K562 (cell line): ENCODE data around the gene POLD4. TPM values are rescaled to one million over a fixed set of nuclear protein-coding genes. Genes with fewer than 3 reads are reported as not detected.

ENCODE experiments used
- ARID1B ChIP-seq: fragments of 450-650 bp; IDR thresholded peaks from 2 replicates; pipeline ENCODE4 v1.6.1; 2016; ENCODE audit warnings: antibody characterized with exemption, mild to moderate bottlenecking, inconsistent platforms
- CBFA2T3 ChIP-seq: fragments of 450-650 bp; IDR thresholded peaks from 2 replicates; pipeline ENCODE4 v1.6.1; 2017
- CCAR2 ChIP-seq: fragments of 200-400 bp; formaldehyde crosslinking; IDR thresholded peaks from 2 replicates; pipeline ENCODE4 v1.6.1; 2017; ENCODE audit warnings: mild to moderate bottlenecking, low read depth, low read length
- HMG20A ChIP-seq: fragments of 450-650 bp; formaldehyde crosslinking; conservative IDR thresholded peaks from 2 replicates; pipeline ENCODE4 v1.4.0; 2020; ENCODE audit warnings: mild to moderate bottlenecking, mixed read lengths
- HSF4 ChIP-seq: fragments of 250-450 bp; sonication (Bioruptor Pico); IDR thresholded peaks from 2 replicates; pipeline ENCODE4 v2.1.2; 2022; ENCODE audit warnings: mild to moderate bottlenecking, moderate library complexity, borderline replicate concordance
- KLF6 ChIP-seq: fragments of 250-450 bp; sonication (Bioruptor Pico); IDR thresholded peaks from 2 replicates; pipeline ENCODE4 v1.4.0; 2020; ENCODE audit warnings: mild to moderate bottlenecking, moderate library complexity, borderline replicate concordance
- PRMT5 ChIP-seq: sonication (generic); formaldehyde crosslinking; IDR thresholded peaks from 2 replicates; pipeline ENCODE4 v1.5.0; 2020; ENCODE audit warnings: missing genetic modification reagents
- RAD51 ChIP-seq: fragments of 450-650 bp; IDR thresholded peaks from 2 replicates; pipeline ENCODE4 v1.7.1; 2016; ENCODE audit warnings: low read depth, mild to moderate bottlenecking, borderline replicate concordance
- SRSF1 ChIP-seq: fragments of 200-400 bp; formaldehyde crosslinking; IDR thresholded peaks from 2 replicates; pipeline ENCODE4 v1.6.1; 2017; ENCODE audit warnings: mild to moderate bottlenecking, low read depth, low read length, moderate library complexity
- SRSF3 ChIP-seq: fragments of 200-400 bp; formaldehyde crosslinking; IDR thresholded peaks from 2 replicates; pipeline ENCODE4 v1.6.1; 2016; ENCODE audit warnings: mild to moderate bottlenecking, low read length, moderate library complexity; ENCODE audit not compliant: insufficient read depth
- ZFP30 ChIP-seq: fragments of 250-450 bp; sonication (Bioruptor Pico); IDR thresholded peaks from 2 replicates; pipeline ENCODE4 v1.8.0; 2022; ENCODE audit warnings: moderate library complexity, mild to moderate bottlenecking, inconsistent platforms, borderline replicate concordance
- ZFPM2 ChIP-seq: fragments of 250-450 bp; sonication (Bioruptor Pico); IDR thresholded peaks from 2 replicates; pipeline ENCODE4 v1.5.1; 2022; ENCODE audit warnings: mild to moderate bottlenecking
- ZKSCAN3 ChIP-seq: fragments of 250-450 bp; sonication (Bioruptor Pico); IDR thresholded peaks from 2 replicates; pipeline ENCODE4 v1.4.0; 2020
- ZNF12 ChIP-seq: sonication (generic); formaldehyde crosslinking; IDR thresholded peaks from 2 replicates; pipeline ENCODE4 v1.4.0; 2020; ENCODE audit warnings: mild to moderate bottlenecking, missing genetic modification reagents
- ZNF282 ChIP-seq: sonication (generic); formaldehyde crosslinking; IDR thresholded peaks from 2 replicates; pipeline ENCODE4 v1.8.1; 2023; ENCODE audit warnings: missing genetic modification reagents
- ZNF76 ChIP-seq: fragments of 250-450 bp; sonication (Bioruptor Pico); IDR thresholded peaks from 2 replicates; pipeline ENCODE4 v1.4.0; 2020; ENCODE audit warnings: mild to moderate bottlenecking, moderate library complexity, borderline replicate concordance
- polyA plus RNA-seq, 8 experiments: library from polyadenylated mRNA; depleted of rRNA in 4 of 8; stranded (reverse) in 5 of 8; unstranded in 3 of 8; fragments of >200 nt; fragmentation: Nextera tagmentation in 2 of 8; fragmentation: Illumina TruSeq in 1 of 8; extraction: Ambion mirVana in 2 of 8; extraction: Trizol in 1 of 8; gene quantifications; 2 replicates each; pipeline versions ENCODE4 v1.2.1 to v1.2.3, GENCODE V29; 2011 to 2014; ENCODE audit warnings: inconsistent platforms in 1 of 8, missing spikeins in 1 of 8
- total RNA-seq, 7 experiments: library from RNA; depleted of rRNA in 6 of 7; stranded (reverse); fragments of >200 nt in 6 of 7; fragmentation: Illumina TruSeq in 2 of 7; extraction: Trizol in 2 of 7; gene quantifications; 2 replicates each; pipeline versions ENCODE4 v1.2.1 to v1.2.3, GENCODE V29; 2011 to 2021; ENCODE audit warnings: low replicate concordance in 1 of 7
- TF ChIP-seq, protein P1 (sequence below): sonication (generic); IDR thresholded peaks from 2 replicates; pipeline ENCODE4 v1.6.1; 2016
- TF ChIP-seq, protein P2 (sequence below): fragments of 450-650 bp; IDR thresholded peaks from one replicate; pipeline ENCODE4 v1.6.1; 2018; ENCODE audit warnings: mild to moderate bottlenecking, moderate library complexity; ENCODE audit not compliant: partially characterized antibody
- TF ChIP-seq, protein P3 (sequence below): sonication (generic); formaldehyde crosslinking; IDR thresholded peaks from 2 replicates; pipeline ENCODE4 v1.8.1; 2023; ENCODE audit warnings: mild to moderate bottlenecking, missing genetic modification reagents
- TF ChIP-seq, protein P4 (sequence below): fragments of 450-650 bp; IDR thresholded peaks from 2 replicates; pipeline ENCODE4 v1.6.1; 2017; ENCODE audit warnings: mild to moderate bottlenecking, moderate library complexity
- TF ChIP-seq, protein P5 (sequence below): fragments of 250-450 bp; sonication (Bioruptor Pico); IDR thresholded peaks from 2 replicates; pipeline ENCODE4 v1.9.0; 2021; ENCODE audit warnings: mild to moderate bottlenecking

The POLD4 gene
- total and polyA plus RNA-seq, 9 of the 15 experiments (the other 6 are each of a cell fraction or from before 2014, with no cell fraction given) = 5.8 to 64.5 (median 18.3) TPM

DNA sequence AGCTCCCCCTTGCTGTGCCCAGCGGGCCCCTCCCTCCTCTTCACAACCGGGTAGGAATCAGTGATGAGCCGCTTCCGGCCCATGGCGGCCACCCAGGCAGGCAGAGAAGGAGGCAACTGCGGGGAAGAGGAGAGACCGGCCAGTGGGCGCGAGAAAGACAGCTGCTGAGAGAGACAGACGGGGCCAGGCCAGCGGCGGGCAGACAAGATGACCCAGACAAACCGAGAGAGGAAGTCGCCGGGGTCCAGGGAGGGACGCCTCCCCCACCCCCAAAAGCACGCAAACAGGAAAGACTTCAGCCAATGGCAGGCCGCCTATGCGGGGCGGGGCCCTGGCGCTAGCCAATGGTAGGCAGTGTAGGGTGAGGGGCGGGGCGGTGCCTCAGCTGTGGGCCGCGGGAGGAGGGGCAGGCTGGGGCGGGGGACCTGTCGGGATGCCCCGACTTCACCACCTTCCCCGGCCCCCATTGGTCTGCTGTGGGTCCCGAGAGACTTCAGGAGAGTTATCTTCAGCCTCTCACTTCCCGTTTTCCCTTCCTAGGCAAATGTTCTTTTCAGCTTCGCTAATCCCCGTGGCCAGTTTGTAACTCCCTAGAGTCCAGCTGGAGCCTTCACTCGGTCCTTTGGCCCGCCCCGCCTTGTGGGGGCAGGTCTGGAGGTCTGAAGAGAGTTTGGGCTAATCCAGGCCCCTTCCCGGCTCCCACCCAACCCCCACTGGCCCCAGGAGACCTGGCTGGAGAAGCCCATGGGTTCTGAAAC is at the start of gene POLD4 (continued):
- TF ChIP-seq ZKSCAN3 (CRISPR knock-in tag) (no peak), ZNF282 (no peak), SRSF1 (no peak), CBFA2T3 (no peak), ZFPM2 (CRISPR knock-in tag) (no peak), HMG20A (CRISPR knock-in tag) (no peak), ZNF76 (CRISPR knock-in tag) (no peak), KLF6 (CRISPR knock-in tag) (no peak), RAD51 (no peak), ZNF12 (CRISPR knock-in tag) (no peak), ZFP30 (CRISPR knock-in tag) (no peak), SRSF3 (no peak), CCAR2 (no peak), ARID1B (no peak), PRMT5 (CRISPR knock-in tag) (no peak), HSF4 (CRISPR knock-in tag) (no peak)
- TF ChIP-seq, protein P1, sequence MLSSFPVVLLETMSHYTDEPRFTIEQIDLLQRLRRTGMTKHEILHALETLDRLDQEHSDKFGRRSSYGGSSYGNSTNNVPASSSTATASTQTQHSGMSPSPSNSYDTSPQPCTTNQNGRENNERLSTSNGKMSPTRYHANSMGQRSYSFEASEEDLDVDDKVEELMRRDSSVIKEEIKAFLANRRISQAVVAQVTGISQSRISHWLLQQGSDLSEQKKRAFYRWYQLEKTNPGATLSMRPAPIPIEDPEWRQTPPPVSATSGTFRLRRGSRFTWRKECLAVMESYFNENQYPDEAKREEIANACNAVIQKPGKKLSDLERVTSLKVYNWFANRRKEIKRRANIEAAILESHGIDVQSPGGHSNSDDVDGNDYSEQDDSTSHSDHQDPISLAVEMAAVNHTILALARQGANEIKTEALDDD = no peak
- TF ChIP-seq, protein P2, sequence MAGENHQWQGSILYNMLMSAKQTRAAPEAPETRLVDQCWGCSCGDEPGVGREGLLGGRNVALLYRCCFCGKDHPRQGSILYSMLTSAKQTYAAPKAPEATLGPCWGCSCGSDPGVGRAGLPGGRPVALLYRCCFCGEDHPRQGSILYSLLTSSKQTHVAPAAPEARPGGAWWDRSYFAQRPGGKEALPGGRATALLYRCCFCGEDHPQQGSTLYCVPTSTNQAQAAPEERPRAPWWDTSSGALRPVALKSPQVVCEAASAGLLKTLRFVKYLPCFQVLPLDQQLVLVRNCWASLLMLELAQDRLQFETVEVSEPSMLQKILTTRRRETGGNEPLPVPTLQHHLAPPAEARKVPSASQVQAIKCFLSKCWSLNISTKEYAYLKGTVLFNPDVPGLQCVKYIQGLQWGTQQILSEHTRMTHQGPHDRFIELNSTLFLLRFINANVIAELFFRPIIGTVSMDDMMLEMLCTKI = no peak
- TF ChIP-seq, protein P3, sequence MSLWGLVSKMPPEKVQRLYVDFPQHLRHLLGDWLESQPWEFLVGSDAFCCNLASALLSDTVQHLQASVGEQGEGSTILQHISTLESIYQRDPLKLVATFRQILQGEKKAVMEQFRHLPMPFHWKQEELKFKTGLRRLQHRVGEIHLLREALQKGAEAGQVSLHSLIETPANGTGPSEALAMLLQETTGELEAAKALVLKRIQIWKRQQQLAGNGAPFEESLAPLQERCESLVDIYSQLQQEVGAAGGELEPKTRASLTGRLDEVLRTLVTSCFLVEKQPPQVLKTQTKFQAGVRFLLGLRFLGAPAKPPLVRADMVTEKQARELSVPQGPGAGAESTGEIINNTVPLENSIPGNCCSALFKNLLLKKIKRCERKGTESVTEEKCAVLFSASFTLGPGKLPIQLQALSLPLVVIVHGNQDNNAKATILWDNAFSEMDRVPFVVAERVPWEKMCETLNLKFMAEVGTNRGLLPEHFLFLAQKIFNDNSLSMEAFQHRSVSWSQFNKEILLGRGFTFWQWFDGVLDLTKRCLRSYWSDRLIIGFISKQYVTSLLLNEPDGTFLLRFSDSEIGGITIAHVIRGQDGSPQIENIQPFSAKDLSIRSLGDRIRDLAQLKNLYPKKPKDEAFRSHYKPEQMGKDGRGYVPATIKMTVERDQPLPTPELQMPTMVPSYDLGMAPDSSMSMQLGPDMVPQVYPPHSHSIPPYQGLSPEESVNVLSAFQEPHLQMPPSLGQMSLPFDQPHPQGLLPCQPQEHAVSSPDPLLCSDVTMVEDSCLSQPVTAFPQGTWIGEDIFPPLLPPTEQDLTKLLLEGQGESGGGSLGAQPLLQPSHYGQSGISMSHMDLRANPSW (CRISPR knock-in tag) = no peak
- TF ChIP-seq, protein P4, sequence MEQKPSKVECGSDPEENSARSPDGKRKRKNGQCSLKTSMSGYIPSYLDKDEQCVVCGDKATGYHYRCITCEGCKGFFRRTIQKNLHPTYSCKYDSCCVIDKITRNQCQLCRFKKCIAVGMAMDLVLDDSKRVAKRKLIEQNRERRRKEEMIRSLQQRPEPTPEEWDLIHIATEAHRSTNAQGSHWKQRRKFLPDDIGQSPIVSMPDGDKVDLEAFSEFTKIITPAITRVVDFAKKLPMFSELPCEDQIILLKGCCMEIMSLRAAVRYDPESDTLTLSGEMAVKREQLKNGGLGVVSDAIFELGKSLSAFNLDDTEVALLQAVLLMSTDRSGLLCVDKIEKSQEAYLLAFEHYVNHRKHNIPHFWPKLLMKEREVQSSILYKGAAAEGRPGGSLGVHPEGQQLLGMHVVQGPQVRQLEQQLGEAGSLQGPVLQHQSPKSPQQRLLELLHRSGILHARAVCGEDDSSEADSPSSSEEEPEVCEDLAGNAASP = no peak
- TF ChIP-seq, protein P5, sequence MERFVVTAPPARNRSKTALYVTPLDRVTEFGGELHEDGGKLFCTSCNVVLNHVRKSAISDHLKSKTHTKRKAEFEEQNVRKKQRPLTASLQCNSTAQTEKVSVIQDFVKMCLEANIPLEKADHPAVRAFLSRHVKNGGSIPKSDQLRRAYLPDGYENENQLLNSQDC = 0 out of 2 replicates have a peak, but pooled peaks have one; percentile 47
